Subcutaneous abdominal adipose tissue (tissue), 5 donors: ENCODE measurements around the gene VAV3.

Experiments
- H3K27ac ChIP-seq: one replicate; pipeline ENCODE4 v1.7.0; 2013; ENCODE audit warnings: low read depth, mild to moderate bottlenecking, inconsistent platforms, low read length, moderate library complexity
- H3K27me3 ChIP-seq, 5 donors: one replicate each; pipeline ENCODE4 v1.7.0; 2013; ENCODE audit warnings: low read length in 5 of 5, inconsistent platforms in 1 of 5; ENCODE audit not compliant: control insufficient read depth in 5 of 5, insufficient read depth in 4 of 5
- H3K36me3 ChIP-seq, 5 donors: one replicate each; pipeline ENCODE4 v1.7.0; 2013; ENCODE audit warnings: low read length in 5 of 5; ENCODE audit not compliant: control insufficient read depth in 5 of 5, insufficient read depth in 5 of 5
- H3K4me1 ChIP-seq, 5 donors: one replicate each; pipeline ENCODE4 v1.7.0; 2013; ENCODE audit warnings: low read length in 5 of 5, mild to moderate bottlenecking in 3 of 5, moderate library complexity in 1 of 5; ENCODE audit not compliant: control insufficient read depth in 5 of 5, insufficient read depth in 5 of 5
- H3K4me3 ChIP-seq, 5 donors: one replicate each; pipeline ENCODE4 v1.7.0; 2013; ENCODE audit warnings: low read length in 5 of 5, low read depth in 1 of 5
- H3K9ac ChIP-seq, 5 donors: one replicate each; pipeline ENCODE4 v1.7.0; 2013; ENCODE audit warnings: low read length in 5 of 5, mild to moderate bottlenecking in 4 of 5, moderate library complexity in 3 of 5
- H3K9me3 ChIP-seq, 5 donors: one replicate each; pipeline ENCODE4 v1.7.0; 2013; ENCODE audit warnings: low read length in 5 of 5; ENCODE audit not compliant: control insufficient read depth in 5 of 5
- donor health status: healthy.
- donor health status: healthy.
- donor health status: healthy.
- donor health status: healthy.
- donor health status: healthy.

VAV3 gene

DNA sequence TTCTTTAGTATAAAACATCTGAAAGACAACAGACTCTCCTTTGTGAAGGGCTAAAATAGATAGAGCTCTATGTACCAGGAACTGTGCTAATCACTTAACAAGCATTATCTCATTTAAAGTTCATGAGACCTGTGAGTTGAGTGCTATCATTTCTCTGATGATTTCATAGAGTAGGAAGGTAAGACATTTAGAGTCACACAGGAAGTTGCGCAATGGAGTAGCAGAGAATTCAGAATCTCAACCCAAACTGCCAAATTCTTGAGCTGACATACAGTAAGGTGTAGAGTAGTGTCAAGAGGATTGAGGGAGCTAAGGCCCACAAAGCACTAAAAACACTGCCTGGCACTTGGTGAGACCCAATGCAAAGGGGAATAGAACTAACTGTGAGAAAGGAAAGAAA lies 439.8 kb downstream of the VAV3 start:
- Histone ChIP-seq H3K9me3 (no peaks in the 10 kb centered on the region), H3K4me1 (peaks cover 0 to 7% (median 0%) of the 10 kb centered on the region in 5 donors), H3K36me3 (no peaks in the 10 kb centered on the region), H3K27ac (no peak overlapping the region), H3K4me3 (no peak overlapping the region), H3K9ac (no peak overlapping the region), H3K27me3 (no peaks in the 10 kb centered on the region)

DNA sequence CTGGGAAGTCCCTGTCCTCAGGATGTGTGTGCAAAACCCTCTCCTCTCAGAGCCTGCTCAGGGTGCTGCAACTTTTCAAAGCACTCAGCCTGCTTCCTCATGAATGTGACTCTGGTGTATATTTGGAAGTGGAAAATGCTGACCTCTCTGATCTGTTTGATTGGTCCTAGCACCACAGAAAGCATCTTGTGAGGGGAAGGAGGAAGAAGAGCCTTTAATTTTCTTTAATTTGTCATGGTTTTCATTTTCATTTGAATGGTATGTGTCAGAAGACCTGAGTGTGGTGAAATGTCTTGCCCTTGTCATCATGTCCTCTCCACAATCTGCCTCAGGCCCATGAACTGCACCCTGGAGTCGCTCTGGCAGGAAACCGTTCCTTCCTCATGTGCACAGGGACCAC lies 440.7 kb downstream of the VAV3 start:
- Histone ChIP-seq H3K36me3 (no peaks in the 10 kb centered on the region), H3K9ac (no peak overlapping the region), H3K4me3 (no peak overlapping the region), H3K27me3 (no peaks in the 10 kb centered on the region), H3K4me1 (peaks cover 0 to 7% (median 0%) of the 10 kb centered on the region in 5 donors), H3K9me3 (no peaks in the 10 kb centered on the region), H3K27ac (no peak overlapping the region)

DNA sequence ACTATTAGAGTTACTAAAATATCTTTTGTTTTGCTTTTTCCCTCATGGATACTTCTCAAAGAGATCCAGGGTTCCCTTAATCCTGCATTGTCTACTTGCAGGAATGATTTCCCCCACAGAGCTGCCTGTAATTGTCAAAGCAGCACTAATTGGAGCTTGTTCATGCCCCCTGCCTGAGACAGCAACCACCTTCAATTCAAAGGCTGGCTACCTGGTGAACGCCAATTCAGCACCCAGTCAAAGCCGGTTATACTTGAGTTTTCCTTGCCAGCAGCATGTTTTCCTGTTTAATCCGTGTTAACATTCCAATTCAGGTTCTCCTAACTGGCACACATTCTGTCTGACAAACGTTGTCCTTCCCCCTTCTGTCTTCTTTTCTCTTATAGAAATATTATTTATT lies 441.2 kb downstream of the VAV3 start:
- no peaks in the 10 kb centered on the region for H3K36me3 ChIP-seq
- H3K27ac ChIP-seq, result no peak overlapping the region
- H3K9me3 ChIP-seq, result no peaks in the 10 kb centered on the region
- no peaks in the 10 kb centered on the region for H3K27me3 ChIP-seq
- no peak overlapping the region for H3K9ac ChIP-seq
- H3K4me1 ChIP-seq, result peaks cover 0 to 7% (median 0%) of the 10 kb centered on the region in 5 donors
- H3K4me3 ChIP-seq, result no peak overlapping the region

DNA sequence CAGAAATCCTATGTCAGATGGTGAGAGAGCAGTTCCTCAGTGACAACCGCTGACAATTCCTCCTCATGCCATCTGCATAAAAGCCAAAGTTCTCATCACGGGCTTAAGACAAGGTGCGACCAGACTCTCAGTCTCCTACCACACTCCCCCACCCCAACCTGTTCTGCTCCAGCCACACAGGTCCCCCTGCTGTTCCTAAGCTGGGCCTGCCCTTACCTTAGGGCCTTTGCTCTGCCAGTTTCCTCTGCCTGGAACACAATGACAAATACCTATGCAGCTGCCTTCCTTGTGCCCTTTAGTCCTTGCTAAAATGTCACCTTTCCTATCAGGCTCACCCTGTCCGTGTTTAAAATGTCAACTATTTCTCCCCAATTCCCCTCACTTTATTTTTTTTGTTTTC lies 441.9 kb downstream of the VAV3 start:
- Histone ChIP-seq H3K27ac (no peak overlapping the region), H3K9me3 (no peaks in the 10 kb centered on the region), H3K4me1 (peaks cover 0 to 7% (median 0%) of the 10 kb centered on the region in 5 donors), H3K4me3 (no peak overlapping the region), H3K27me3 (no peaks in the 10 kb centered on the region), H3K36me3 (no peaks in the 10 kb centered on the region), H3K9ac (no peak overlapping the region)
